Panc1 (cell line): ENCODE results near the gene SLC7A7. TPM values are rescaled to one million over a fixed set of nuclear protein-coding genes. Genes with fewer than 3 reads are reported as not detected.
"Not testable (repeated sequence)": the region's sequence is repeated elsewhere in the genome, so short reads cannot be mapped to it uniquely, and the experiment has no call there.

Experiments used
- ATAC-seq: fragments of 200-7000 bp; cut with Tn5 transposase; 2 replicates; pipeline ENCODE4 v1.9.1; 2020; ENCODE audit warnings: mild to moderate bottlenecking, moderate library complexity
- BruUV-seq: library from RNA; stranded (reverse); fragments of 400-500 nt; replicated peaks from 2 replicates; lab custom pipeline; 2021; lab: Mats Ljungman, UMichigan
- CTCF ChIA-PET: fragments of 300-600 bp; sonication (Branson Sonifier 250); formaldehyde crosslinking; loops from one replicate; lab custom pipeline; 2022; ENCODE audit warnings: antibody characterized with exemption; lab: Charles Lee
- POLR2A ChIA-PET: fragments of 300-600 bp; sonication (Branson Sonifier 250); formaldehyde crosslinking; loops from one replicate; lab custom pipeline; 2022; ENCODE audit warnings: antibody characterized with exemption; lab: Charles Lee
- DNase-seq: peaks from one replicate; pipeline ENCODE4 v3.0.0-alpha.2; 2010; ENCODE audit warnings: low read depth, low spot score
- H3K27ac ChIP-seq: 2 replicates; pipeline ENCODE4 v1.5.1; 2011; ENCODE audit warnings: mild to moderate bottlenecking, low read length, inconsistent platforms
- H3K27me3 ChIP-seq: fragments of 200-500 bp; sonication (Bioruptor generic); 2 replicates; pipeline ENCODE4 v1.6.0; 2014; ENCODE audit warnings: low read length, inconsistent platforms; ENCODE audit not compliant: control insufficient read depth, insufficient read depth
- H3K36me3 ChIP-seq: fragments of 200-500 bp; sonication (Bioruptor generic); 2 replicates; pipeline ENCODE4 v1.5.1; 2014; ENCODE audit warnings: inconsistent platforms, mild to moderate bottlenecking, low read length, moderate library complexity; ENCODE audit not compliant: control insufficient read depth, insufficient read depth
- H3K4me1 ChIP-seq: 2 replicates; pipeline ENCODE4 v1.5.1; 2011; ENCODE audit warnings: inconsistent platforms, mild to moderate bottlenecking, low read length, moderate library complexity; ENCODE audit not compliant: control insufficient read depth, insufficient read depth
- H3K4me3 ChIP-seq, 2 experiments: 2 replicates each; pipeline ENCODE4 v1.5.1; 2011 to 2012; ENCODE audit warnings: low read depth in 2 of 2, low read length in 2 of 2, mild to moderate bottlenecking in 2 of 2, inconsistent platforms in 1 of 2, moderate library complexity in 1 of 2
- H3K9me3 ChIP-seq: fragments of 200-500 bp; sonication (Bioruptor generic); 2 replicates; pipeline ENCODE4 v1.5.1; 2014; ENCODE audit warnings: low read depth, mild to moderate bottlenecking, inconsistent platforms, low read length, moderate library complexity; ENCODE audit not compliant: control insufficient read depth, insufficient read depth
- CTCF ChIP-seq: fragments of 450-650 bp; IDR thresholded peaks from 2 replicates; pipeline ENCODE4 v1.5.1; 2017; ENCODE audit warnings: mild to moderate bottlenecking
- POLR2AphosphoS5 ChIP-seq: IDR thresholded peaks from 2 replicates; pipeline ENCODE4 v1.6.1; 2012; ENCODE audit warnings: mild to moderate bottlenecking, low read depth, low read length, moderate library complexity
- SIN3A ChIP-seq: IDR thresholded peaks from 2 replicates; pipeline ENCODE4 v1.6.1; 2012; ENCODE audit warnings: low read depth, mild to moderate bottlenecking, low read length, moderate library complexity, borderline replicate concordance; ENCODE audit not compliant: insufficient read depth
- TCF7L2 ChIP-seq: IDR thresholded peaks from 2 replicates; pipeline ENCODE4 v1.6.1; 2011; ENCODE audit warnings: mild to moderate bottlenecking, low read depth, low read length, inconsistent platforms
- in situ Hi-C: cut with HindIII; loops from 2 replicates; pipeline ENCODE4 v1.10.0; 2016; ENCODE audit warnings: low sequenced_read_pairs, low pct_unique_long_range_greater_than_20kb
- intact Hi-C: fragments of 100-400 bp; cut with micrococcal nuclease; formaldehyde crosslinking; loops from one replicate; pipeline ENCODE4 v1.10.0; 2022; ENCODE audit not compliant: unreplicated experiment
- total RNA-seq: library from RNA; stranded (reverse); gene quantifications from one replicate; pipeline ENCODE4 v1.2.1, GENCODE V29; 2021; ENCODE audit not compliant: unreplicated experiment
- TF ChIP-seq, protein P1 (sequence below), 2 experiments: IDR thresholded peaks; 2 replicates each; pipeline ENCODE4 v1.6.1; 2011 to 2012; ENCODE audit warnings: low read depth in 2 of 2, control low read depth in 1 of 2, low read length in 1 of 2, mild to moderate bottlenecking in 1 of 2, moderate library complexity in 1 of 2; ENCODE audit not compliant: insufficient read depth in 1 of 2

SLC7A7 gene
- total RNA-seq, 1 experiment from 2014 or later: 0.85 TPM

DNA sequence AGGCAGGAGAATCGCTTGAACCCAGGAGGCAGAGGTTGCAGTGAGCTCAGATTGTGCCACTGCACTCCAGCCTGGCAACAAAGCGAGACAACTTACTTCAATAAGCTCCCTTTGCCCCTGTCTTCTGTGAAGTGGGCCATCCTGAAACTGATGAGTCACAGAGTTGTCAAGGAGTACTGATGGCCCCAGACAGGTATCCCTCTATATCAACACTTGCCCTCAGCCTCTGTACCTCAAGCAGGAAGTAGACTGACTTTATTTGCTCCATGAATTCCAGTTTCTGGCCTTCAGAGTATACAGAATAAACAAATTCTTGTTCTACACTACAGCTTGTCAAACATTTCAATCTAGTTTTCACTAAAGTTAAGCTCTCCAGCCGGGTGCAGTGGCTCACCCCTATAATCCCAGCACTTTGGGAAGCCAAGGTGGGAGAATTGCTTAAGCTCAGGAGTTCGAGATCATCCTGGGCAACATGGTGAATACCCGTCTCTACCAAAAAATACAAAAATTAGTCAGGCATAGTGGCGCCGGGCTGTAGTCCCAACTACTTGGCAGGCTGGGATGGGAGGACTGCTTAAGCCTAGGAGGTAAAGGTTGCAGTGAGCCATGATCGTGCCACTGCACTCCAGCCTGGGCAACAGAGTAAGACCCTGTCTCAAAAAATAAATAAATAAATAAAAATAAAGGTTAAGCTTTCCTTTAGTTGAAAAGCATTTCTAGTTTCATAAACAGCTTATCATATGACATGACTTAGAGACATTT lies 39.9 kb upstream of the SLC7A7 start:
- no peak for DNase-seq
- ATAC-seq: no peak
- CTCF ChIA-PET: interaction anchor here (0.6 to 4.9 kb wide), 5 partner anchors 32 to 291 kb away, joined by 3 to 50 read pairs (median 8); no protein-coding TSS in a partner anchor
- Histone ChIP-seq H3K27ac (no peak overlapping the region), H3K4me1 (no peaks in the 10 kb centered on the region), H3K4me3 (no peak overlapping the region), H3K27me3 (no peaks in the 10 kb centered on the region), H3K36me3 (no peaks in the 10 kb centered on the region), H3K9me3 (no peaks in the 10 kb centered on the region)
- in situ Hi-C loops: no loop called here
- no TSS peak for BruUV-seq
- intact Hi-C loops: loop anchor here (10.0 kb wide), 1 partner anchor 200 kb away; no protein-coding TSS in a partner anchor
- TF ChIP-seq, protein P1, sequence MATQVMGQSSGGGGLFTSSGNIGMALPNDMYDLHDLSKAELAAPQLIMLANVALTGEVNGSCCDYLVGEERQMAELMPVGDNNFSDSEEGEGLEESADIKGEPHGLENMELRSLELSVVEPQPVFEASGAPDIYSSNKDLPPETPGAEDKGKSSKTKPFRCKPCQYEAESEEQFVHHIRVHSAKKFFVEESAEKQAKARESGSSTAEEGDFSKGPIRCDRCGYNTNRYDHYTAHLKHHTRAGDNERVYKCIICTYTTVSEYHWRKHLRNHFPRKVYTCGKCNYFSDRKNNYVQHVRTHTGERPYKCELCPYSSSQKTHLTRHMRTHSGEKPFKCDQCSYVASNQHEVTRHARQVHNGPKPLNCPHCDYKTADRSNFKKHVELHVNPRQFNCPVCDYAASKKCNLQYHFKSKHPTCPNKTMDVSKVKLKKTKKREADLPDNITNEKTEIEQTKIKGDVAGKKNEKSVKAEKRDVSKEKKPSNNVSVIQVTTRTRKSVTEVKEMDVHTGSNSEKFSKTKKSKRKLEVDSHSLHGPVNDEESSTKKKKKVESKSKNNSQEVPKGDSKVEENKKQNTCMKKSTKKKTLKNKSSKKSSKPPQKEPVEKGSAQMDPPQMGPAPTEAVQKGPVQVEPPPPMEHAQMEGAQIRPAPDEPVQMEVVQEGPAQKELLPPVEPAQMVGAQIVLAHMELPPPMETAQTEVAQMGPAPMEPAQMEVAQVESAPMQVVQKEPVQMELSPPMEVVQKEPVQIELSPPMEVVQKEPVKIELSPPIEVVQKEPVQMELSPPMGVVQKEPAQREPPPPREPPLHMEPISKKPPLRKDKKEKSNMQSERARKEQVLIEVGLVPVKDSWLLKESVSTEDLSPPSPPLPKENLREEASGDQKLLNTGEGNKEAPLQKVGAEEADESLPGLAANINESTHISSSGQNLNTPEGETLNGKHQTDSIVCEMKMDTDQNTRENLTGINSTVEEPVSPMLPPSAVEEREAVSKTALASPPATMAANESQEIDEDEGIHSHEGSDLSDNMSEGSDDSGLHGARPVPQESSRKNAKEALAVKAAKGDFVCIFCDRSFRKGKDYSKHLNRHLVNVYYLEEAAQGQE (IDR thresholded peaks at IDR 0.05; ENCODE audit: insufficient read depth in 1 of 2, low read depth in 2 of 2, low read length in 1 of 2): no peak
- no peak for TF ChIP-seq TCF7L2
- no peak for TF ChIP-seq SIN3A
- no peak for TF ChIP-seq CTCF
- TF ChIP-seq POLR2AphosphoS5: no peak
- POLR2A ChIA-PET: no interaction called here

DNA sequence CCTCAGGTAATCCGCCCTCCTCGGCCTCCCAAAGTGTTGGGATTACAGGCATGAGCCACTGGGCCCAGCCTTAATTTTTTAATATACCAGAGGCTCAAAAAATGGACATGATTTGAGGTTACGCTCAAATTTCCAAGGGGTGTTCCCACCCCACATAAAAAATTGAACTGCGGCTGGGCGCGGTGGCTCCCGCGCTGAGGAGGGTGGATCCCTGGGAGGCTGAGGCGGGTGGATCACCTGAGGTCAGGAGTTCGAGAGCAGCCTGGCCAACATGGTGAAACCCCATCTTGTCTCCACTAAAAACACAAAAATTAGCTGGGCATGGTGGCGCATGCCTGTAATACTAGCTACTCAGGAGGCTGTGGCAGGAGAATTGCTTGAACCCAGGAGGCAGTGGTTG lies 39.1 kb upstream of the SLC7A7 start:
- CTCF ChIA-PET: interaction anchor here (0.7 to 4.9 kb wide), 2 partner anchors 31 to 217 kb away, joined by 9 to 50 read pairs; no protein-coding TSS in a partner anchor
- DNase-seq, H3K27me3 ChIP-seq, H3K27ac ChIP-seq, H3K36me3 ChIP-seq, BruUV-seq, H3K4me3 ChIP-seq, H3K4me1 ChIP-seq, in situ Hi-C loops, H3K9me3 ChIP-seq, ATAC-seq: not testable (repeated sequence)
- POLR2A ChIA-PET: interaction anchor here (0.5 kb wide), 1 partner anchor 28 kb away, joined by 6 read pairs; no protein-coding TSS in a partner anchor
- intact Hi-C loops: loop anchor here (10.0 kb wide), 1 partner anchor 199 kb away; no protein-coding TSS in a partner anchor
